Measurements from ENCODE around the gene SOX6.

The SOX6 gene

DNA sequence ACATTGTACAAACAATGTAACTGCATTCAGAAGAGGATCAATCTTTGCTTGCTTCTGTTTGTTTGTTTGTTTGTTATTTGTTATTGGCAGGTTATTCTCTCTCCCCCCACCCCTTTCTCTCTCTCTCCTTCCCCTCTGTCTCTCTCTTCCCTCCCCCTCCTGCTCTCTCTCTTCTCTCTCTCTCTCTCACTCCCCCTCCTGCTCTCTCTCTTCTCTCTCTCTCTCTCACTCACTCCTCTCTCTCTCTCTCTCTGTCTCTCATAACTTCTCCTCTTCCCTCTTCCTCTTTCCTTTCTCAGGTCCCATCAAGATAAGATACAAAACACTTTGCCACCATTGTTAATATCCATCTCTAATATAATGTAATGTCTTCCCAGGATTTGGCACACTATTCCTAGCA, 236.3 kb downstream of the SOX6 start:
- TF ChIP-seq, protein P1, sequence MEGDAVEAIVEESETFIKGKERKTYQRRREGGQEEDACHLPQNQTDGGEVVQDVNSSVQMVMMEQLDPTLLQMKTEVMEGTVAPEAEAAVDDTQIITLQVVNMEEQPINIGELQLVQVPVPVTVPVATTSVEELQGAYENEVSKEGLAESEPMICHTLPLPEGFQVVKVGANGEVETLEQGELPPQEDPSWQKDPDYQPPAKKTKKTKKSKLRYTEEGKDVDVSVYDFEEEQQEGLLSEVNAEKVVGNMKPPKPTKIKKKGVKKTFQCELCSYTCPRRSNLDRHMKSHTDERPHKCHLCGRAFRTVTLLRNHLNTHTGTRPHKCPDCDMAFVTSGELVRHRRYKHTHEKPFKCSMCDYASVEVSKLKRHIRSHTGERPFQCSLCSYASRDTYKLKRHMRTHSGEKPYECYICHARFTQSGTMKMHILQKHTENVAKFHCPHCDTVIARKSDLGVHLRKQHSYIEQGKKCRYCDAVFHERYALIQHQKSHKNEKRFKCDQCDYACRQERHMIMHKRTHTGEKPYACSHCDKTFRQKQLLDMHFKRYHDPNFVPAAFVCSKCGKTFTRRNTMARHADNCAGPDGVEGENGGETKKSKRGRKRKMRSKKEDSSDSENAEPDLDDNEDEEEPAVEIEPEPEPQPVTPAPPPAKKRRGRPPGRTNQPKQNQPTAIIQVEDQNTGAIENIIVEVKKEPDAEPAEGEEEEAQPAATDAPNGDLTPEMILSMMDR (IDR thresholded peaks at IDR 0.05; ENCODE audit: low read depth, low read length, missing control alignments): no peak
- DNase-seq (ENCODE audit: extremely low read depth, low read depth): no peak
- no peak overlapping the region for H3K4me3 ChIP-seq (replicated peaks; ENCODE audit: low read depth, low read length)

DNA sequence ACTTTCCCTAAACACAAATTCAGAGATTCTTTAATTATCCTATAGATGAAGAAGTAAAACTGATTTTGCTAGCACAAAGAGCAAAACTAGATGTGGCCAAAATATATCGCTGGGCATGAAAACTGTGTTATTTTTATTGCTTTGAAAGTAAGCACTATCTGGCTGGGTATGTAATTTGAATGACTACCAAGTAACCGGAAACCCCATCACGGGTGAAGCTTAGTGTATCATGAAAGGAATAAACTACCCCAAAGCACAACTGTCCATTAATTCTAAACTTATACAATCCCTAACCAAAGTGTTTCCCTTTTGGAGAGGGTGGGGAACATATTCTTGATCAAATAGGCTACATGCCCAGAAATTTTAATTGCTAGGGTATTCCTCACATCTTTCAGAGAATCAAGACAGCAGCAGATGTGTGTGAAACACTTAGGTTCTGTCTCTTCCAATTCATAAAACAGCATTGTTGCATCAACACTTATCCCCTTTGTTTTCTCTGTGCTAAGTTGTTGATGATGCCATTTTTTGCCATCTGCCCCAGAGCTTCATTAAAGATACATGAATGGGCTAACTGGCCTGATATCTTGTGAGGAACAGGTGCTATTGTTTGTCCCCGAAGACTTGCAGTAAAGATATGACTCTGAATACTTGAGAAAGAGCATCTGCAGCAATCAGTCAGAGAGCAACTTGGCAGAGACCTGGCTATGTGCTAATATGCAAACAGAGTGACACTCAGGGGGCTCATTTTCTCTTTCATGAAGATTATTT, 238.2 kb downstream of the SOX6 start:
- H3K4me3 ChIP-seq (replicated peaks; ENCODE audit: low read depth, low read length): no peak overlapping the region
- DNase-seq (ENCODE audit: extremely low read depth, low read depth): no peak
- TF ChIP-seq, protein P1 (IDR thresholded peaks at IDR 0.05; ENCODE audit: low read depth, low read length, missing control alignments): no peak

DNA sequence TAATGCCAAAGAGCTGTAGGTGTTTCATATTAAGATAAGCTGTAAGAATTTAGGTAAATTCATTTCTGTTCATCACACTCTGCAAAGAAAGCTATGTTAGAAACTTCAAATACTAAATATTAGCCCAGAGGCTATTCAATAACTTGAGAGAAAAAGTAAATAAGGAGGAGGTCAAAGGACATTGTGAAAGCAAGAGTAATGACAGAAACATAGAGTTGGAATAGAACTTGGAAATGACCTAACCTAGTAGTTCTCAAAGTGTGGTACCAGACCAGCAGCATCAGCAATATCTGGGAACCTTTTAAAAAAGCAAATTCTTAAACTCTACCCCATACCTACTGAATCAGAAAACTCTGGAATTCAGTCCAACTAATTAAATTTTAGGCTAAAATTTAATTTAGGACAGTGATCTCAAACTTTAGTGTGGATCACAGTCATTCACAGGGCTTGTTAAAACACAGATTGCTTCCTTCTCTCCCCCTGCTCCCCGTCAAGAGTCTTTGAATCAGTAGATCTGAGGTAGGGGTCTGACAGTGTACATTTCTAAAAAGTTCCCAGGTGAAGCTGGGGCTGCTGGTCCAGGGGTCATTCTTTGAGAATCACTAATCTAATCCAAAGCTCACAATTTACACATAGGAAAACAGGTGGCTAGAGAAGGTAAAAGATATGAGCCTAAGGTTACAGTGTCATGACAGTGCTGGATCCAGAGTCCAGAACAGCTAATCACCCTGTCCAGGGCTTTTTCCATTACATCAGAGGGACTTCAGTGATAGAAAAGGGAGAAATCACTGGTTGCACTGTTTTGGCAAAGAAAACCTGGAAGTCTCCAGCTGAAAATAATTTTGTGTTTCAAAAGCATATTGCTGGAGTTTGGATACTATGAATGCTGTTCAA, 241.1 kb downstream of the SOX6 start:
- DNase-seq (ENCODE audit: extremely low read depth, low read depth): no peak
- H3K4me3 ChIP-seq (replicated peaks; ENCODE audit: low read depth, low read length): no peak overlapping the region
- TF ChIP-seq, protein P1 (IDR thresholded peaks at IDR 0.05; ENCODE audit: low read depth, low read length, missing control alignments): no peak

DNA sequence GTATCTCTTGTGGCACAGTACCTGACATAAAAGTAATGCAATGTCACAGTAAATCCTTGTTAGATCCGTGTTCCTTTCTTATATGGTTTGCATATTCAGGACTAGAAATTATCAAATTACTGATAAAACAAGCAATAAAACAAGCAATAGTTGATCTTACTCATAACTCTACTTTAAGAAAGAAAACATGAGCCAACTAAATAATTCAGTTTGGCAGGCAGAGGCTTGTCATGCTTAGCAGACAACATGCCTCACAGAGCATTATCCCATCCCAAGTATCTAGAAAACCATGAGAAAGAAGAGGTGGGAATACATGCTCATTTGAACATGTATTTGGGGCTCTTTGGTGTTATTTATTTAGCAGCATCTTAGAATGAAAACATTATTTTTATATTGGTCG, 241.9 kb downstream of the SOX6 start:
- TF ChIP-seq, protein P1 (IDR thresholded peaks at IDR 0.05; ENCODE audit: low read depth, low read length, missing control alignments): no peak
- no peak overlapping the region for H3K4me3 ChIP-seq (replicated peaks; ENCODE audit: low read depth, low read length)
- DNase-seq (ENCODE audit: extremely low read depth, low read depth): no peak

DNA sequence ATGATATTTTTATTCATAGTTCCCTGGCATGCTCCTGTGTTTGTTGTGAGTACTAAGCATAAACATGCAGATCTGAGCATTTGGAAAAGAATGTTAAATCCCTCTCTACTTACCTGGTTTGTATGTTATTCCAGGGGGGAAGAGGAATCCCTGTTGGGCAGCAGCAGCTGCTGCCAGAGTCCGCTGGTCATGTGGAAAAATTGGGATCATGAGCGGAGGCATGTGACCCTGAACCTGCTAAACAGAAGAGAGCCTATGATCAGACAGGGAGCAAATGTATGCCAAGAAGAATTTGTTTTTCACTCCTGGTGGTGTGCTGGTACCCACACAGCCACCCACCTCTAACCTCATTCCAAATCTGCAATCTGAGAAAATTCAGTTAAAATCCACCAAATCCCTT, 244.7 kb downstream of the SOX6 start:
- TF ChIP-seq, protein P1 (IDR thresholded peaks at IDR 0.05; ENCODE audit: low read depth, low read length, missing control alignments): no peak
- no peak overlapping the region for H3K4me3 ChIP-seq (replicated peaks; ENCODE audit: low read depth, low read length)
- DNase-seq (ENCODE audit: extremely low read depth, low read depth): no peak

DNA sequence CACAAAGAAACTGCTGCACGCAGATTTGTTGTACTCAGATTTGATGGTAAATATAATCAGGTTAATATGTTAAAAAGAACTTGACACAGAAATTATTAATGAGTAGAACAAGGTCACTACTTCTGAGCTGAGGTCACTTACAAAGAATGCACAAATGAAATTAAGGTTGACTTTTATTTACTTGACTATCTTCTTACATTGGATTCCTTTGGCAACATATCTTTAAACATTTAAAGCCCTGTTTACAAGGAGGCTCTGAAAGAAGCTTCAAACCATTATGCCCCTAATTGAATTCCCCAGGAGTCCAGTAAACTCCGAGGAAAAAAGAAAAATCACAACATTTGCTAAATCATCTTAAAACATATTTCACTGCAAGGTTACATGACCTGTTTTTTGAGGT, 245.5 kb downstream of the SOX6 start:
- TF ChIP-seq, protein P1 (IDR thresholded peaks at IDR 0.05; ENCODE audit: low read depth, low read length, missing control alignments): no peak
- no peak overlapping the region for H3K4me3 ChIP-seq (replicated peaks; ENCODE audit: low read depth, low read length)
- no peak for DNase-seq (ENCODE audit: extremely low read depth, low read depth)

All from HFF-Myc (cell line).